Stimulated activated CD4-positive, alpha-beta T cell treated with anti-CD3 and anti-CD28 coated beads, Interleukin-2, amount 100 ng/mL, for 48 hours (primary cell): ENCODE measurements around the gene STAP2.
A peak's percentile ranks its signal among the peaks of the same experiment; 100 is the strongest.
"Not testable (repeated sequence)": the region's sequence is repeated elsewhere in the genome, so short reads cannot be mapped to it uniquely, and the experiment has no call there.

Experiments used
- DNase-seq, 2 donors: peaks; one replicate each; pipeline ENCODE4 v3.0.0-alpha.2; 2020

Gene STAP2

DNA sequence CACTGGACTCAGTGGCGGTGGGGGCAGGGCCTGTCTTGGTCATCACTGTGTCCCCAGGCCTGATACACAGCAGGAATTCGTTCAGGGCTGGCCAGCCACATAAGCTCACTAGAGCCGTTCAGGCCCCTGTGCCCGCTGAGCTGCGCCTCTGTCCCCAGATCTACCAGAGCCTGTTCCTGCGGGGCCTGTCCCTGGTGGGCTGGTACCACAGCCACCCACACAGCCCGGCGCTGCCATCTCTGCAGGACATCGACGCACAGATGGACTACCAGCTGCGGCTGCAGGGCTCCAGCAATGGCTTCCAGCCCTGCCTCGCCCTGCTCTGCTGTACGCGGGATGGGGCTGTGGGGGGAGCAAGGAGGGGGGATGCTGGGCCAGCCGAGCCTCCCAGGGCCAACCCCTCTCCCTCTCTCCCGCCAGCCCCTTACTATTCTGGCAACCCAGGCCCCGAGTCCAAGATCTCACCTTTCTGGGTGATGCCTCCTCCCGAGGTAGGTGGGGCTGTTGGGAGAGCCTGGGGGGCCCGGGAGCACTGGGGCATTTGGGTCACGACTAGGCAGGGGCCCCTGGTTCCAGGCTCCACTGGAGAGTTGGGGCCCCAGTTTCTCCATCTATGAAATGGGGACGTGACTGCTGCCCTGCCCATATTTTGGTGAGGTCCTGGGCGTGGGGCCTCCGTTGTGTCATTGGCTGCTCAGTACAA is 18.6 kb upstream of the STAP2 start:
- DNase-seq: no peak

DNA sequence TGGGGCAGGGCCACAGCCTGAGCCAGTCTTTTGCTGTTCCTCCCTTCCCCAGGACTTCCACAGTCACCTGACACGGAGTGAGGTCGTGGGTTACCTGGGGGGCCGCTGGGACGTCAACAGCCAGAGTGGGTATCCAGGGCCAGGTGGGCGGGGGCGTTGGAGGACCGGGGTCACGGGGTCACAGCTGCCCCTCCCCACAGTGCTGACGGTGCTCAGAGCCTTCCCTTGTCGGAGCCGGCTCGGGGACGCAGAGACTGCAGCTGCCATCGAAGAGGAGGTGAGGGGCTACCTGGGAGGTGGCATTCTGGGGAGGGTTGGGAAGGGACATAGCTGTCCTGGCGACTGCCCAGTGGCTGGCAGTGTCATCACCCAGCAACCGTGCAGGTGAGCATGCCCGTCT is 16.3 kb upstream of the STAP2 start:
- DNase-seq: no peak

- DNase-seq: no peak
Measured at GRCh38 chr19:4354282-4354681, 15.7 kb upstream of the STAP2 start.

DNA sequence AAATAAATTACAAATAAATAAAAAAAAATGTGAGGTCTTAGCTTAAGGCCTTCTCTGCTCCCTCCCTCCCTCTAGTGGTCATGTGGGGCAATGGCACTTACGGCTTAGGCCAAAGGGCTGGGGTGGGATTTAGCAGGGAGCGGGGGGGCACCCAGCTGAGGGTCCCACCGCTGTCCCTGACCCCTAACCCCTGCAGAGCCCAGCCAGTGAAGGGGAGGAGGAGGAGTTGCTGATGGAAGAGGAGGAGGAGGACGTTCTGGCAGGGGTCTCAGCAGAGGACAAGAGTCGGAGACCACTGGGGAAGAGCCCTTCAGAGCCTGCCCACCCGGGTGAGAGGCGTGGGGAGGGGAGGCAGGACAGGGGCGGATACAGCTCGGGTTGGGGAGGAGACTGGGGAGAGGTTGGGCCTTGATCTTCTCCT is 14.1 kb upstream of the STAP2 start:
- peak; percentile 41 to 53 for DNase-seq

DNA sequence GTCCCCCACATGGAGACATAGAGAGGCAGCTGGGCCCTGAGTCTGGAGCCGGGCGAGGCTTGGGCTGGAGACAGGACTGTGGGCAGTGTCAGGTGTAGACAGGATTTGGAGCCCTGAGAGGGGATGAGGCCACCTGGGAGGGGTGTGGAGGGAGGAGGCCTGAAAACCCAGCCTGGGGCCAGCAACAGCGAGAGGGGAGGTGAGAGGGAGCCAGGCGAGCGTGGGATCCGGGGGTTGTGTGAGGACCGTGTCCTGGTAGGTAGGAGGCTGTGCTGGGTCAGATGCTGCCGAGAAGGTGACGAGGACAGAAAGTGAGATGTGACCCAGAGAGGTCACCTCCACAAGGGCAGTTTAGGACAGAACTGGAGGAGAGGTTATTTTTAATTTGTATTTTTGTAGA is 12.1 kb upstream of the STAP2 start:
- no peak for DNase-seq

DNA sequence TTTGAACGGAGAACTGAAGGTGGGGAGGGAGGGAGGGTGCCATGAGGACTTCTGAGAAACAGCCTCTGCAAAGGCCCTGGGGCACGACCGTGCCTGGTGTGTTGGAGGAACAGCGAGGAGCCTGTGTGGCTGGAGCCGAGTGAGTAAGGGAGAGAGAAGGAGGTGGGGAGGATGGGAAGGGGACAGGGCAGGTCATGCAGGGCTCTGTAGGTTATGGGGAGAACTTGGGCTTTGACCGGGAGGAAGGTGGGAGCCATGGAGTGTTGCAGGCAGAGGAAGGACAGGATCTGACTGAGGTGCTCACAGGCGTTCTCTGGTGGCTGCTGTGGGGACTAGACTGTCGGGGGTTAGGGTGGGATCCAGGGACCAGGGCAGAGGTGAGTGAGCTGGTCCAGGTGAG is 11.5 kb upstream of the STAP2 start:
- no peak for DNase-seq

GRCh38 chr19:4349225-4349624 is 10.6 kb upstream of the STAP2 start:
- DNase-seq: not testable (repeated sequence)

DNA sequence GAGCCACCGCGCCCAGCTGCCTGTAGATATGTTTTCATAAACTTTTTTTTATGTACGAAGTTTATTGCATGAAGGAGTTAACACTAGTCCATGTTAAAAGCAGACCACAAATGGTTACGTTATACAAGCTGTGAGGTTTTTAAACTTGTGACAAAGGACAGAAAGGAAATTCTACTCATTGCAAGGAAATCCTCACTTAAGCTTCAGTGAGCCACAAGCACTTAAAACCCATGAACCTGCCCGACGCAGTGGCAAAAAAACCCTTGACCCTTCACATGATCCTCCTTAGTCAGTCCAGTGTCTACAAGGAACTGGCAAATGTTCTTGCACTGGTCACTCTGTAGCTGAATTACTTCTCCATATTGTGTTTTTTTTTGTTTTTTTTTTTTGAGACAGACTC is 8.9 kb upstream of the STAP2 start:
- DNase-seq: no peak

GRCh38 chr19:4346020-4346383 is 7.4 kb upstream of the STAP2 start:
- DNase-seq: no peak

GRCh38 chr19:4345342-4346019 is 6.9 kb upstream of the STAP2 start:
- no peak for DNase-seq

GRCh38 chr19:4343370-4344307 is 5.0 kb upstream of the STAP2 start, which contains the start of gene MPND:
Gene MPND (plus strand): TSS chr19:4343562. CDS start chr19:4343594, 32 bp downstream.
- peak; percentile 94 for DNase-seq

DNA sequence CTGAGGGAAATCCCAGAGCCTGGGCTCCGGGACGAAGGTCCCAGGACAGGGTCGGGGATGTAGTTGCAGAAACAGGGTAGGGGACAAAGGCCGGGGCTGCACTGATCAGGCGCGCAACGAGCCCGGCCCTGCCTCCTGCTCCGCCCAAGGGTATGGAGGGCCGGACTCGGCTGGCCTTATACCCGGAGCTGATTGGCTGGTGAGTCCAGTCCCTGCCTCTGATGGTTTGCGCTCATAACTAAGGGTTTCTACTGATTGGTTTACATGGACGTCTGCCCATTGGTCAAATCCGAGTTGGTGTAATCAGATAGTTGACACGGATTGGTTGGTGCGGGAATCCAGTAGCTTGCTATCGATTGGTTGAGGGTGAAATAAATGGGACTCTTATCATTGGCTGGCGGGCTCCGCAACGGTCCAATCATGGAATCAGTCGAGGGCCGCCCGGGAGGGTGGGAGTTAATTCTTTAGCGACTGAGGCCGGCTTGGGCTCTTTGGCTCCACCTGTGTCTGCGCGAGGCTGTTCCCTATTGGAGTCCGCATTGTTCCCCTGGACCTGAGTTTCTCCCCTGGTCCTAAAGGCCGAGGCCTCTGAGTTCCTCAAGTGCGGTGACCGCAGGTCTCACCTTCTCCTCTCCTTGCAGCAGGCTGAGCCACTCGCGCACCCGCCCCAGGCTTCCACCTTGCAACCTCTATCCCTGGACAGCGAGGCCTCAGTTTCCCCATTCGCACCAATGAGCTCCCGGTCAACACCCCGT is 4.2 kb upstream of the STAP2 start:
- DNase-seq: peak; percentile 82 to 83

DNA sequence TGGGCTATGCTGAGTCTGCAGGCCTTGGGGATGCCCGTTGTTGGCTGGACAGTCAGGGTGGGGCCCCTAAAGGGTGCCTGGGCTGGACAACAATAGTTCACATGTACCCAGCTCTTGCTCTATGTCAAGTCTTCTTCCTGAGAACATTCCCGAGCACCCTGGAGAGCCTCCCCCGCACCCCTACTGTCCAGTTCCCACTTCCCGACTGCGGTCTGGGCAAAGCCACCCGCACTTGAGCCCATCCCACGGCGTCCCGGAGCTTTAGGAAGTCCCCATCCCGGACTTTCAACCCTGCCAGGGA is 3.6 kb upstream of the STAP2 start:
- DNase-seq: no peak

- no peak for DNase-seq
Measured at GRCh38 chr19:4337906-4338440, 654 bp downstream of the STAP2 start.

DNA sequence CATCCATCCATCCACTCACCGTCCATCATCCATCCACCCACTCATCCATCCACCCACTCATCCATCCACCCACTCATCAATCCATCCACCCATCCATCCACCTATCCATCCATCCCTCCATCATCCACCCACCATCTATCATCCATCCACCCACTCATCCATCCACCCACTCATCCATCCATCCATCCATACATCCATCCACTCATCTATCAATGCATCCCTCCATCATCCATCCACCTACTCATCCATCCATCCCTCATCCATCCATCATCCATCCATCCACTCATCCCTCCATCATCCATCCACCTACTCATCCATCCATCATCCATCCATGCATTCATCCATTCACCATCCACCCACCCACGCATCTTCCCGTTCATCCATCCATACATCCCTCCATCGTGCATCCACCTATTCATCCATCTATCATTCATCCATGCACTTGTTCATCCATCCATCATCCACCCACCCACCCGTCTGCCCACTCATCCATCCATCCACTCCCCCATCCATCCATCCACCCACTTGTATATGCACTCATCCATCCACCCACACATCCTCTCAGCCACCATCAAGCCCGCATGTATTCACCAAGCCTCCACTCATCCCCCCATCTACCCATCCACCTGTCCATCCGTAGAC is 3.6 kb downstream of the STAP2 start:
- DNase-seq: no peak

- no peak for DNase-seq
Measured at GRCh38 chr19:4329858-4330257, 8.8 kb downstream of the STAP2 start.

DNA sequence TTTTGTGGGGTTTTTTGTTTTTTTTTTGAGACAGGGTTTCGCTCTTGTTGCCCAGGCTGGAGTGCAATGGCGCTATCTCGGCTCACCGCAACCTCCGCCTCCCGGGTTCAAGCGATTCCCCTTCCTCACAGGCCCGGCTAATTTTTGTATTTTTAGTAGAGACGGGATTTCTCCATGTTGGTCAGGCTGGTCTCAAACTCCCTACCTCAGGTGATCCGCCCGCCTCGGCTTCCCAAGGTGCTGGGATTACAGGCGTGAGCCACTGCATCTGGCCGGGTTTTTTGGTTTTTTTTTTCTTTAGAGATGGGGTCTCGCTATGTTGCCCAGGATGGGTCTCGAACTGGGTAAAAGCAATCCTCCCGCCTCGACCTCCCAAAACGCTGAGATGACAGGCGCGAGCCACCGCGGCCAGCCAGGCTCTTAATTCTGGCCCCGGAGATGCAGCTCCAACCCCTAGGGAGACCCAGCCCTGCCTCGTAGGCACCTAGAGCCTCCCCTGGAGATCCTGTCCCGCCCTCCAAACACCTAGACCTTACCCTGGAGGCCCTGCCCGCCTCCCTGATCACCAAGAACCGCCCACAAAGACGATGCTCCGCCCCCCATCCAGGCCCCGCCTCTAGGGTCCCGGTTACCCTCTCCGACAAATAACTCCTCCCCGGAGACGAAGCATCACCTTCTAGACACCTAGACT is 9.5 kb downstream of the STAP2 start:
- not testable (repeated sequence) for DNase-seq

DNA sequence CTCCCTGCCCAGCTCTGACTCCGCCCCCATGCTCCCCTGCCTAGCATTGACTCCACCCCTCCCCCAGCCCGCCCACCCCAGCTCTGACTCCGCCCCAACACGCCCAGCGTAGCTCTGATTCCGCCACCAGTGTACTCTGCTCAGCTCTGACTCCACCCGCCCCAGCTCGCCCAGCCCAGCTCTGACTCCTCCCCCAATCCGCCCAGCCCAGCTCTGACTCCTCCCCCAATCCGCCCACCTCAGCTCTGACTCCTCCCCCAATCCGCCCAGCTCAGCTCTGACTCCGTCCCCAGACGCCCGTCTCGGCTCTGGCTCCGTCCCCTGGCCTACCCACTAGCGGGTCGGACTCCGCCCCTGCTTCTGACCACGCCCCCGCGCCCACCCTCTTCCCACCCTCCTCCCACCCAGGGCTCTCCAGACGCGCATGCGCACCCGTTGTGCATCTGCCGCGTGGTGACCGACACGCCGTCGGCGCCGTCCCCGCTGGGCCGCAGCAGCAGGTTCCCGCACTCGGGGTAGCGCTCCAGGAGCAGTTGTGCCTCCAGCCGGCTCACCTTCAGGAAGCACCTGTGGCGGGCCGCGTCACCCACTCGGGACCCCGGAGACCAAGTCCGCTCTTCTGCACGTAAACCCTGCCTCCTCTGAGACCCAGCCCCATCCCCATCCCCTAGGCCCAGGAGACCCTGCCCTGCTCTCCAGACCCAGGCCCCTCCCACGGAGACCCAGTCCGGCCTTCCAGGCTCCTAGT is 10.2 kb downstream of the STAP2 start:
- peak; percentile 87 to 98 for DNase-seq

DNA sequence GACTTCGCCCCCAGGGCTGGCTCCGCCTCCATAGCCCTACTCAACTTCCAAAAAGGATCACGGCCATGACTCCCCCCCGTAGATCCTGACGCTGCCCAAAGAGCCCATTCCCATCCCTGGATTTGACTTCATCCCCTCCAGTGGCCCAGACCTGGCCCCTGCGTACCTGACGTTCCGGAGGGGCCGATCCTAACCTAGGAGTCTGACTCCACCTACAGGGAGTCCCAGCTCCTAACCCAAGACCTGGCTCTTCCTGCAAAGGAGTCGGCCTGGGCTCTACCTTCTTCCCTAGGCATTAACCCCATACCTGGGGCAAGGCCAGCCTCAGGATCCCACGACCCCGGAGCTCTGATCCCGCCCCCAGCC is 10.8 kb downstream of the STAP2 start:
- no peak for DNase-seq

GRCh38 chr19:4327252-4327876 is 11.3 kb downstream of the STAP2 start:
- peak; percentile 49 to 74 for DNase-seq
